HepG2 (cell line): Measurements from ENCODE around the gene KLHL30. TPM values are rescaled to one million over a fixed set of nuclear protein-coding genes. Genes with fewer than 3 reads are reported as not detected.

Source experiments
- BRD4 ChIP-seq: sonication (generic); formaldehyde crosslinking; IDR thresholded peaks from 2 replicates; pipeline ENCODE4 v1.4.0; 2020; ENCODE audit warnings: missing genetic modification reagents
- CENPBD1 ChIP-seq: sonication (generic); formaldehyde crosslinking; IDR thresholded peaks from 2 replicates; pipeline ENCODE4 v1.8.0; 2022; ENCODE audit warnings: missing genetic modification reagents, low read depth, mild to moderate bottlenecking, borderline replicate concordance
- EED ChIP-seq: sonication (generic); formaldehyde crosslinking; IDR thresholded peaks from 2 replicates; pipeline ENCODE4 v1.5.0; 2020; ENCODE audit warnings: mild to moderate bottlenecking, missing genetic modification reagents
- FOSL2 ChIP-seq: sonication (generic); formaldehyde crosslinking; IDR thresholded peaks from 2 replicates; pipeline ENCODE4 v1.4.0; 2020; ENCODE audit warnings: missing genetic modification reagents
- GLMP ChIP-seq: sonication (generic); formaldehyde crosslinking; IDR thresholded peaks from 2 replicates; pipeline ENCODE4 v1.9.0; 2021; ENCODE audit warnings: missing genetic modification reagents, mild to moderate bottlenecking, borderline replicate concordance
- HMG20A ChIP-seq: IDR thresholded peaks from 2 replicates; pipeline ENCODE4 v1.6.1; 2016; ENCODE audit warnings: borderline replicate concordance
- MIXL1 ChIP-seq: IDR thresholded peaks from 2 replicates; pipeline ENCODE4 v1.6.1; 2016
- PAF1 ChIP-seq: IDR thresholded peaks from 2 replicates; pipeline ENCODE4 v1.6.1; 2016; ENCODE audit warnings: missing genetic modification reagents, missing compliant biosample characterization
- SMARCE1 ChIP-seq: fragments of 450-650 bp; IDR thresholded peaks from 2 replicates; pipeline ENCODE4 v1.6.1; 2017; ENCODE audit warnings: borderline replicate concordance
- SNAPC4 ChIP-seq: sonication (generic); formaldehyde crosslinking; IDR thresholded peaks from 2 replicates; pipeline ENCODE4 v1.4.0; 2020; ENCODE audit warnings: mild to moderate bottlenecking, missing genetic modification reagents
- ZFP36 ChIP-seq: fragments of 150-350 bp; IDR thresholded peaks from 2 replicates; pipeline ENCODE4 v1.6.1; 2018; ENCODE audit warnings: borderline replicate concordance, low read length, low read depth; ENCODE audit not compliant: partially characterized antibody
- ZFX ChIP-seq: sonication (generic); formaldehyde crosslinking; IDR thresholded peaks from 2 replicates; pipeline ENCODE4 v1.4.0; 2020; ENCODE audit warnings: mild to moderate bottlenecking, low read depth, missing genetic modification reagents, moderate library complexity
- ZNF430 ChIP-seq: sonication (generic); formaldehyde crosslinking; IDR thresholded peaks from 2 replicates; pipeline ENCODE4 v1.9.0; 2021; ENCODE audit warnings: mild to moderate bottlenecking, missing genetic modification reagents
- ZNF547 ChIP-seq: sonication (generic); formaldehyde crosslinking; IDR thresholded peaks from 2 replicates; pipeline ENCODE4 v1.5.1; 2020; ENCODE audit warnings: mild to moderate bottlenecking, missing genetic modification reagents
- ZNF678 ChIP-seq: sonication (generic); formaldehyde crosslinking; IDR thresholded peaks from 2 replicates; pipeline ENCODE4 v1.4.0; 2020; ENCODE audit warnings: mild to moderate bottlenecking, missing genetic modification reagents
- ZNF709 ChIP-seq: sonication (generic); formaldehyde crosslinking; IDR thresholded peaks from 2 replicates; pipeline ENCODE4 v1.5.0; 2020; ENCODE audit warnings: mild to moderate bottlenecking, missing genetic modification reagents
- ZNF746 ChIP-seq: sonication (generic); formaldehyde crosslinking; IDR thresholded peaks from 2 replicates; pipeline ENCODE4 v1.8.0; 2022; ENCODE audit warnings: mild to moderate bottlenecking, missing genetic modification reagents
- ZSCAN31 ChIP-seq: sonication (generic); formaldehyde crosslinking; IDR thresholded peaks from 2 replicates; pipeline ENCODE4 v1.5.0; 2020; ENCODE audit warnings: low read depth, mild to moderate bottlenecking, missing genetic modification reagents
- polyA plus RNA-seq, 8 experiments: library from polyadenylated mRNA; depleted of rRNA in 3 of 8; stranded (reverse) in 7 of 8; unstranded in 1 of 8; fragments of >200 nt; fragmentation: Illumina TruSeq in 4 of 8; extraction: Trizol in 4 of 8; gene quantifications; 2 replicates each; pipeline versions ENCODE4 v1.2.1 to v1.2.3, GENCODE V29; 2011 to 2016; ENCODE audit warnings: low read depth in 4 of 8, missing spikeins in 1 of 8, mixed read lengths in 1 of 8; ENCODE audit not compliant: insufficient read depth in 1 of 8
- total RNA-seq, 5 experiments: library from RNA; depleted of rRNA; stranded (reverse); fragments of >200 nt; fragmentation: Illumina TruSeq; extraction: Trizol; gene quantifications; 2 replicates each; pipeline ENCODE4 v1.2.3, GENCODE V29; 2016; ENCODE audit warnings: low read depth in 1 of 5

Gene KLHL30
- total and polyA plus RNA-seq, 2 of the 13 experiments (the other 11 are each of a cell fraction or from before 2014, with no cell fraction given): 0.05 TPM; not detected in 1

- TF ChIP-seq ZNF746 (CRISPR knock-in tag): no peak
- TF ChIP-seq ZNF709 (CRISPR knock-in tag): no peak
- peak; percentile 9; the same call in 1 of the 2 replicates for TF ChIP-seq FOSL2
- TF ChIP-seq SMARCE1: no peak
- no peak for TF ChIP-seq MIXL1 (CRISPR knock-in tag)
- TF ChIP-seq BRD4 (CRISPR knock-in tag): no peak
- no peak for TF ChIP-seq PAF1 (CRISPR knock-in tag)
- no peak for TF ChIP-seq ZFP36
- no peak for TF ChIP-seq CENPBD1 (CRISPR knock-in tag)
- TF ChIP-seq ZNF430 (CRISPR knock-in tag): no peak
- peak; percentile 25; the same call in 1 of the 2 replicates for TF ChIP-seq ZFX
- TF ChIP-seq ZSCAN31 (CRISPR knock-in tag): no peak
- 0 out of 2 replicates have a peak, but pooled peaks have one; percentile 6 for TF ChIP-seq ZNF547 (CRISPR knock-in tag)
- TF ChIP-seq SNAPC4 (CRISPR knock-in tag): no peak
- no peak for TF ChIP-seq GLMP
- TF ChIP-seq EED (CRISPR knock-in tag): peak; percentile 29; the same call in 1 of the 2 replicates
- no peak for TF ChIP-seq ZNF678 (CRISPR knock-in tag)
- no peak for TF ChIP-seq HMG20A (CRISPR knock-in tag)
Measured at GRCh38 chr2:238160206-238161129, 22.0 kb downstream of the KLHL30 start (continued).
